ENCODE measurements around the gene SEPTIN1. TPM values are rescaled to one million over a fixed set of nuclear protein-coding genes. Genes with fewer than 3 reads are reported as not detected.
A peak's percentile ranks its signal among the peaks of the same experiment; 100 is the strongest.

SEPTIN1 gene, protein sequence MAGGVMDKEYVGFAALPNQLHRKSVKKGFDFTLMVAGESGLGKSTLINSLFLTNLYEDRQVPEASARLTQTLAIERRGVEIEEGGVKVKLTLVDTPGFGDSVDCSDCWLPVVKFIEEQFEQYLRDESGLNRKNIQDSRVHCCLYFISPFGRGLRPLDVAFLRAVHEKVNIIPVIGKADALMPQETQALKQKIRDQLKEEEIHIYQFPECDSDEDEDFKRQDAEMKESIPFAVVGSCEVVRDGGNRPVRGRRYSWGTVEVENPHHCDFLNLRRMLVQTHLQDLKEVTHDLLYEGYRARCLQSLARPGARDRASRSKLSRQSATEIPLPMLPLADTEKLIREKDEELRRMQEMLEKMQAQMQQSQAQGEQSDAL
- polyA plus RNA-seq (ENCODE audit: insufficient read length in 4 of 4), result 1 to 10 TPM; 1.3 to 4.0 (median 2.1) TPM

DNA sequence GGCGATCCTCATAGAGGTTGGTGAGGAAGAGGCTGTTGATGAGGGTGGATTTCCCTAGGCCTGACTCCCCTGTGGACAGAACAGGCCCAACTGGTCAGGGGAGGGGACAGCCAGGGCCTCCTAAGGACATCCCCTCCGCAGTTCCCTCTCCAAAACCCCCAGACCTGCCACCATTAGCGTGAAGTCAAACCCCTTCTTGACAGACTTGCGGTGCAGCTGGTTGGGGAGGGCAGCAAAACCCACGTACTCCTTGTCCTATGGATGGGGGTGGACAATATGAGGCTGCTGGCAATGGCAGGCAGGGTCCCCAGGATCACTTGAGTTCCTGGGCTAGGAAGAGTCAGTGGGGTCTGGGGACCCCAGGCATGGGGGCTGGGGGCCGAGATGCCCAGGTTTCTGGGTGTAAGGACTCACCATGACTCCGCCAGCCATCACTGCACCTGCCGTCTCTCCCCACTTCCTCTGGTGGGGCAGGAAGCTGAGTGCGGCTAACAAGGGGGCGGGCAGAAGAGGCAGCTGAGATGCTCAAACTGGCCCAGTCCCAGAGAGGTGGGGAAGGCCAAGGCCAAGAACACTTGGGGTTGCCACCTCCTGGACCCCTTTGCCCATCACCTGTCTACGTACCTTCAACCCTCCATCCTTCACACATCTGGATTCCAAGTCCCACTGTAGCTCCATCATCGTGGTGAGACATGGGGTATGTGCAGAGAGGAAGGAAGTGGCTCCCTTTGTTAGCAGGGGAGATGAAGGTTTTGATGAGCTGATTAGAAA is at the start of gene SEPTIN1:
SEPTIN1 (minus strand) TSS at position 451 of the 771 bp plus-strand sequence; CDS start at position 432, 19 bp downstream.
- no peak for DNase-seq (ENCODE audit: low read depth in 4 of 4, low spot score in 3 of 4)

DNA sequence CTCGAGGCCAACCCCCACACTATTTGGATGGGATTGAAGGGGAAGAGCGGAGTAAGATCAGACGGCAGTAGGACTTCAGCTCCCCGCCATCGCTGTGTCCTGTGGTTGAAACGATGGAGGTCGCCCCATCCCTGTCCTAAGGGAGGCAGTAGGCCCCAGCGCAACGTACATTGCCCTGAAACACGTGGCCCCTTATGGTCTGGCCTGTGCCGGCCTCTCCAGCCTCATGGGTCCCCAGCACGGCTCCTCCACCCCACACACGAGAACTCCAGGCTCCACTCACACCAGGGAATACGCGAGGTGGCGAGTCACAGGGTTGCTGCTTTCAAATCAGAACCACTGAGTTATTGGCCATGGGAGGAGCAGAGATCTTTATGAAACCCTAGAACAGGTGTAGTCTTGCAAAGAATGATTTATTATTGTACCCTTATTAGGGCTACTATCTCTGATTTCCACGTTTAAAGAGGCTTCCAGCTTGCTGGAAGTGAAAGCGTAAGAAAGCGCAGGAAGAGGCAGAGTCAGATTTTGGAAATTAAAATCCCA is 48.1 kb upstream of the SEPTIN1 start:
- no peak for DNase-seq (ENCODE audit: low read depth in 4 of 4, low spot score in 3 of 4)

DNA sequence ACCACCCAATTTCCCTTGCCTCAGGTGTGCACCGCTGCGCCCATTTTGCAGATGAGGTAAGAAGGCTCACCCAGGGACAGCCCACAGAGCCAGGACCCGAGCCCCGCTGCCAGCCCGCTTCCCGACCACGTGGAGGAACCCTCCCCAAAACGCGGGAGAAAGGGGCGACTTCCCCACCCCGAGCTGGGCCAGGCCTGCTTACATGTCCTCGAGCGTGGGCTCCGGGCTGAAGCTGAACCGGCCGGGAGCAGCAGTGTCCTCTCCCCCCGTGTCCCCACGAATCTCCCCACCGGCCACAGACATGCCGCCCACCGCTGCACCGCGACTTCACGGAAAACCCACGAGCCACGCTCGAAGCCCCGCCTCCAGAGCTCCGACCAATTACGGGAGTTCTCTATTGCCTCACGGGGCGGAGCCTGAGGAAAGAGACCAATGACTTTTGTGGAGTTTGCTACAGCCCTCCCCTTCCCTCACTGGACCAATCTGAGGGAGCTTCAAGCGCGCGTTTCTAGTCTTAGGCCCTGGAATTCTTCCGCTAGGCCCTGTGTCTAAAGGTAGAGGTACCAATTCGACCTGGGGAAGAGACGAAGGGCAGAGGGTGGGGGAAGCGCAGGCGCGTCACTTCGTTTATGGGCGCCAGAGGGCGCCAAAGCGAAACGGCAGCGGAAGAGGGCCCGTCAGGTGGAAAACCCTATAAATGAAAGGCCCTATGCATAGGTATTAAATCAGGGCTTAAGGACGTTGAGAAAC is 47.5 kb upstream of the SEPTIN1 start, which contains the start of gene DCTPP1:
DCTPP1 (minus strand) TSS at position 353 of the 750 bp plus-strand sequence; CDS start at position 303, 50 bp downstream.
- peak; percentile 93 to 97 (median 94) for DNase-seq (ENCODE audit: low read depth in 4 of 4, low spot score in 3 of 4)

DNA sequence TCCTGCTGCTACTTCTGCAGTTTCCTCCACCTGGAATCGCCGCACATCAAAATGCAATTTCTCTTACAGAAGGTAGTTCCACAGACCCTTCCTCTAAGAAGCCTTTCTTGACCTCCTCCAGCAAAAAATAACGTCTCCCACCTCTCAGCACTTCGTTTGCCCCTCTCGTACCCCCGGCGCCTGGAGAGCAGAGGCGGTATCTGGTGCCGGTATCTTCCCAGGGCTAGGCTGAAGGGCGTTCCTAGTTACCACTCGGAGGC is 47.0 kb upstream of the SEPTIN1 start:
- no peak for DNase-seq (ENCODE audit: low read depth in 4 of 4, low spot score in 3 of 4)

DNA sequence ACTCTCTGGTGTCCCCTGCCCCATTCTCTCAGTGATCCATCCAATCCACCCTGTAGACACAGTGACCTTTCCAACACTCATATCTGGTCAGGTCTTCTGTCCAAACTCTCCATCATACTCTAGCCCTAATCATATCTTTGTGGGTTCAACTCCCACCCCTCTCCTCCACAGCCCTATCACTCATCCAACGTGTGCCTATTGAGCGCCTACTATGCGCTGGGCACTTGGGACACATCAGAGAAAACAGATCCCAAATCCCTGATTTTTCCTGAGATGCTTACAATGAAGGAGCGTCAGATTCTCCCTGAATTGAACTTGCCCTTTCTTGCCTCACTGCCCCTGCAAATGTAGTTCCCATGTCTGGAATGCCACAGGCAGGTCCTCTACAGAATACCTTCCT is 45.7 kb upstream of the SEPTIN1 start:
- DNase-seq (ENCODE audit: low read depth in 4 of 4, low spot score in 3 of 4), result no peak

DNA sequence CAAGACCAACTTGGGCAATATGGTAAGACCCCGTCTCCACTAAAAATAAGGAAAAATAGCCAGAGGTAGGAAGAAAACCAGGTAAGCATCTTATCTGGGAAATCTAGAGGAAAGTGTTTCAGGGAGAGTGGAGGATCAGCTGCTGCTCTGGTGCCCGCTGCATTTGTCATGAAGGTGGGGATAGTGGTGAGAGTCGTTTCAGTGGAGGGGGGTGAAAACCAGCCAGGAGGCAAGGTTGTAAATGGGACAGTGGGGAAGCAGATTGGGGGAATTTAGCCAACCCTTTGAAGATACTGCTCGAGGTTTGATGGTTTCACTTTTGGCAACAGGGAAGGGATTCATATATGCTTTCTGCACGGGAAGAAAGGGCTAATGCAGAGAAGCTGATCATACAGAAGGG is 38.6 kb upstream of the SEPTIN1 start:
- DNase-seq (ENCODE audit: low read depth in 4 of 4, low spot score in 3 of 4), result no peak

DNA sequence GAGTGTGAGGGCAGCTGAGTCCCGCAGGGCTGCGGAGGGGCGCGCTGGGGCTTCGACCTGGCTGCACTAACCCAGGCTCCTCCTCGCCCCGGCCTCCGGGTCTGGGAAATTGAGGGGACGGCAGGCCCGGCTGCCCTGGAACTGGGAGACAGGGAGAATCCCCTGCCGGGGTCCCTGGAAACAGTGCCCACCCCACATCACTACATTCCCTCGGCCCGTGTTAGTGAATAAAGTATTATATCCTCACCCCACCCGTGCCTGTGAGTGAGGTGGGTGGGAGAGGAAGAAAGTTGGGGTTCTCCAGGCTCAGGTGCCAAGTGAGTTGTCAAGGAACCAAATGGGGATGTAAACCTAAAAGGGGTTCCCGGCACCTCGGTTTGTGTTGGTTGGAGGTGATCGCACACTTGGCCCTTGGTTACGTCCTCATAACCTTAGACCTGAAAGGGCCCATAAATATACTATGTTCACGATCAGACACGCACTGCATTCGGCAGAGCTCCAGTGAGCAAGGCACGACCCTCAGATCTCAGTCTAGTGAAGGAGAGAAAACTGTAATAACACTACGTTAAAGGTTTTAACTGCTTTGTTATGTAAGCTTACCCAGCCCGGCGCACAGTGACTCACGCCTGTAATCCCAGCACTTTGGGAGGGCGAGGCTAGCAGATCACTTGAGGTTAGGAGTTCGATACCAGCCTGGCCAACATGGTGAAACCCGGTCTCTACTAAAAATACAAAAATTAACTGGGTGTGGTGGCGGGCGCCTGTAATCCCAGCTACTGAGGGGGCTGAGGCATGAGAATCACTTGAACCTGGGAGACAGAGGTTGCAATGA is 36.2 kb upstream of the SEPTIN1 start:
- DNase-seq (ENCODE audit: low read depth in 4 of 4, low spot score in 3 of 4), result no peak

DNA sequence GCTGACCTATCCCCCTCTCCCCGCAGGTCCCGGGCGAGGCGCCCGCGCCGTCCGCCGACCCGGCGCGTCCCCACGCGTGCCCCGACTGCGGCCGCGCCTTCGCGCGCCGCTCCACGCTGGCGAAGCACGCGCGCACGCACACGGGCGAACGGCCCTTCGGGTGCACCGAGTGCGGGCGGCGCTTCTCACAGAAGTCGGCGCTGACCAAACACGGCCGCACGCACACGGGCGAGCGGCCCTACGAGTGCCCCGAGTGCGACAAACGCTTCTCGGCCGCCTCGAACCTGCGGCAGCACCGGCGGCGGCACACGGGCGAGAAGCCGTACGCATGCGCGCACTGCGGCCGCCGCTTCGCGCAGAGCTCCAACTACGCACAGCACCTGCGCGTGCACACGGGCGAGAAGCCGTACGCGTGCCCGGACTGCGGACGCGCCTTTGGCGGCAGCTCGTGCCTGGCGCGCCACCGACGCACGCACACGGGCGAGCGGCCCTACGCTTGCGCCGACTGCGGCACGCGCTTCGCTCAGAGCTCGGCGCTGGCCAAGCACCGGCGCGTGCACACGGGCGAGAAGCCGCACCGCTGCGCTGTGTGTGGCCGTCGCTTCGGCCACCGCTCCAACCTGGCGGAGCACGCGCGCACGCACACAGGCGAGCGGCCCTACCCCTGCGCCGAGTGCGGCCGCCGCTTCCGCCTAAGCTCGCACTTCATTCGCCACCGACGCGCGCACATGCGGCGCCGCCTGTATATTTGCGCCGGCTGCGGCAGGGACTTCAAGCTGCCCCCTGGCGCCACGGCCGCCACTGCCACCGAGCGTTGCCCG is 35.4 kb upstream of the SEPTIN1 start:
- peak in 3 of 4 donors; percentile 79 to 86 (median 83) for DNase-seq (ENCODE audit: low read depth in 4 of 4, low spot score in 3 of 4)

DNA sequence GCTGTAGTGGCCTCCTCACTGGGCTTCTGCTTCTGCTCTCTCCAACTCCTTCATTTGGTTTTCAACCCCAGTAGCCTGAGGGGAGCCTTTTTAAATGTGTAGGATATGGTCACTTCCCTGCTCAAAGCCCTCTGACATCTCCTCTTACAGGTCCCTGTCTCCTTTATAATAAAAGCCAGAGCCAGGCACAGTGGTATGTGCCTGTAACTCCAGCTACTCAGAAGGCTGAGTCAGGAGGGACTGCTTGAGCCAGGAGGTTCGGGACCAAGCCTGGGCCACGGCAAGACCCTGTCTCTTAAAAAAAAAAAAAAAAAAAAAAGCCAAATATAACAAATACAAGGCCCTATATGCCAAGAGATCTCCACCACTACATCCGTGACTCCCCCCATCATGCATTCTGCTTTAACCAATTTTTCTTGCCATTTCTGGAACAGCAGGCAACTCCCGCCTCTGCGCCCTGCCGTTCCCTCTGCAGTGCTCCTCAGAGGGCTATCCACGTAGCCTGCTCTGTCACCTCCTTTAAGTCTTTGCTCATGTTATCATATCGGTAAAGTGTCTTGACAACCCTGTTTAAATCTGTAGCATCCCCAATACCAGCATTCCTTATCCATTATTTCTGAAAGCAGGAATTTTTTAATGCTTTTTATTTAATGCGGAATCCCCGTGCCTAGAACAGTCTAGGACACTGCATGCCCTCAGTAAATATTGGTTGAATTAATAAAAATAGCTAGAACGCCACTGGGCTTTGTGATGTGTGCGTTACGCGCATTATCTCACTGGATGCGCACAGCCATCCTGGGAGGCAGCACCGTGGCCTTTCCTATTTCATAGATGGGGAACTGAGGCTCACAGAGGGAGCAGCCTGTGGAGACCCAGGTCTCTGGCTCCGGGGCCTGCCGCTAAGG is 34.5 kb upstream of the SEPTIN1 start:
- no peak for DNase-seq (ENCODE audit: low read depth in 4 of 4, low spot score in 3 of 4)

DNA sequence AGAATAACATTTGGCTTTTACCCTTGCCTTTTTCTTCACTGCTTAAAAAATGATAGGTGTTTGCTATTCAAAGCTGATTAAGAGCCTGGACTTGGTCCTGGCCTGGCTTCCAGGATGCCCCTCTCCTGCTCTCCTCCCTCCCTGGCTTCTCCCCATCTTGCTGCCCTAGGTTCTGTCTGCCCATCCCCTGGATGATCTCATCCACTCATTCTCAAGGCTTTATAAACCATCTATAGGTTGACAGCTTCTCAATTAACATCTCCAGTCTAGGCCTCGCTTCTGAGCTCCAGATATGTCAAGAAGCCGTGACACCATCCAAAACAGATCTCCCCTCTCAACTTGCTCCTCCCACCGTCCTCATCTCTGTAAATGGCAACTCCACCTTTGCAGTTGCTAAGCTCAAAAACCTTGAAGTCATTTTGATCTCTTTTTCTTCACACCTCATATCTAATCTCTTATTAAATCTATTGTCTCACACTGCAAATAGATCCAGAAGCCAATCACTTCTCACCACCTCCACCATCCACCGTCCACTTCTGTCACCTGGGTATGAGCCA is 33.8 kb upstream of the SEPTIN1 start:
- no peak for DNase-seq (ENCODE audit: low read depth in 4 of 4, low spot score in 3 of 4)

DNA sequence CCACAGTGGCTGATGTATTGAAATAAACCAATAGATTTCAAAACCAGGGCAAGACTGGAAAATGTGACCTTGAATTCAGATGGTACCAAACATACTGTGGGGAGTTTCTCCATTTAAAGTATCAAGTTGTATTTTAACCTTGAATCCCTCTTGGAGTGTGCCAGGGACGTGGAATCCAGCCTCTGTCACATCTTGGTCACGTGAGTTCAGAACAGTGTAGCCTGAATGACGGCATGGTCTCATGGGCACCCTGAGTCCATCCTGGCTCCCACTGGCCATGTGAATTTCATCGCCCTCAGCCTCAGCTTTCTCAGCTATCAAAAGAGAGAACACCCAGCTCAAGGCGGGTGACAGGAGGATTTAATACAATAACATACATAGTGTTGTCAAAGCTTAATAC is 31.8 kb upstream of the SEPTIN1 start:
- DNase-seq (ENCODE audit: low read depth in 4 of 4, low spot score in 3 of 4), result no peak

DNA sequence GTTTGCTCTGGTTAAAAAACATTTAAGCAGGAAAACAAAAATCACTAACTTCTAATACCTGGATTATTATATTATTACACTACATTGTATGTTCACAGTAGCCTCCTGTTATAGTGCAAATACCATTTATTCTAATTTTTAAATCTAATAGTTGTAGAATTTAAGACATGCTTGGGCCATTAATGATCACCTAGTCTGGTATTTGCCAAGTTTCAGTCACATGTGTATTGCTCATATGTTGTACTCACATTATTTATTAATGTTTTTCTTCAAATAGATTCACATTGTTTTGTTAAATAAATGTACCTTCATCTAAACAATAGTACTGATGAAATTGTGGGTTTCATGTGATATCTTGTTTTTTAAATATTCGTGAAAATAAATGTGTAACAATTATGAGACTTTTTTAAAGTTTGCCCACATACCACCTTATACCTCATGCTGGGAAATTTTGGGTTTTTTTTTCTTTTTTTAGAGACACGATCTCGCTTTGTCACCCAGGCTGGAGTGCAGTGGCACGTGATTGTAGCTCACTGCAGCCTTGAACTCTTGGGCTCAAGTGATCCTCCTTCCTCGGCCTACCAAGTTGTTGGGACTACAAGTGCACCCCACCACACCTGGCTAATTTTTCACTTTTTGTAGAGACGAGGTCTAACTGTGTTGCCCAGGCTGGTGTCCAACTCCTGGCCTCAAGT is 30.9 kb upstream of the SEPTIN1 start:
- DNase-seq (ENCODE audit: low read depth in 4 of 4, low spot score in 3 of 4), result no peak

DNA sequence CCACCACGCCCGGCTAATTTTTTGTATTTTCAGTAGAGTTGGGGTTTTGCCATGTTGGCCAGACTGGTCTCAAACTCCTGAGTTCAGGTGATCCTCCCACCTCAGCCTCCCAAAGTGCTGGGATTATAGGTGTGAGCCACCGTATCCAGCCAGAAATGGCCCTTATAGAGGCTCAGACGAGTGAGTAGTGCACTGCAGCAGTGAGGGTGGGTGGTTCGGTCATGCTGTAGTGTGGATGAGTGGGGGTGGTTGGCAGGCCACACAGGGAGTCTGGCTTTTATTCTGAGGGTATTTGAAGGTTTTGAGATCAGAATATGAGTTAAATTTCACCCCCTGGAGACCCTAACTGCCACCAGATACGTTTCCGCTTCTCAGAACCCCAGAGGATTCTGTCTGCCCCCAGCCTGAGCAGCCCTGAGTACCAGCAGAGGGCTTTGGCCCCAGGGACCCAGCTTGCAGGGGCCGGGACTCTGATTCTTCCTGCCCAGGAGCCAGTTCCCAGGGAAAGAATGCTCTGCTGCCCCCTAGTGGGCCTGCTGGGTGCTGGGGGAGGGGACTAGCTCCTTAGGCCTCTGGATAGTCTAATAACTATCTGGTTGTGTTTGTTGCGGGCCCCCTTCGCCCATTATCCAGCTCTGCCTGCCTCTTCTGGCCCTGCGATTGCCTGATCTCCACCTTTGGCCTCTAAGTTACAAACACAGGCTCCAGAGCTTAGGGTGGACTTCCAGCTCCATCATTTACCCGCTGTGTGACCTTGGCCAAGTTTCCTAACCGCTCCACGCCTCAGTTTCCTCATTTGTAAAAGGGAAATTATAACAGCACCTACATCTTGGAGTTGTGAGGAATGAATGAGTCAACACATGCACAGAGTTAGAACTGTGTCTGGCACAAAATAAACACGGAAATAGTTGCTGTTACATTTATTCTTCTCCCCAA is 27.0 kb upstream of the SEPTIN1 start:
- DNase-seq (ENCODE audit: low read depth in 4 of 4, low spot score in 3 of 4), result peak in 2 of 4 donors; percentile 82 to 84

DNA sequence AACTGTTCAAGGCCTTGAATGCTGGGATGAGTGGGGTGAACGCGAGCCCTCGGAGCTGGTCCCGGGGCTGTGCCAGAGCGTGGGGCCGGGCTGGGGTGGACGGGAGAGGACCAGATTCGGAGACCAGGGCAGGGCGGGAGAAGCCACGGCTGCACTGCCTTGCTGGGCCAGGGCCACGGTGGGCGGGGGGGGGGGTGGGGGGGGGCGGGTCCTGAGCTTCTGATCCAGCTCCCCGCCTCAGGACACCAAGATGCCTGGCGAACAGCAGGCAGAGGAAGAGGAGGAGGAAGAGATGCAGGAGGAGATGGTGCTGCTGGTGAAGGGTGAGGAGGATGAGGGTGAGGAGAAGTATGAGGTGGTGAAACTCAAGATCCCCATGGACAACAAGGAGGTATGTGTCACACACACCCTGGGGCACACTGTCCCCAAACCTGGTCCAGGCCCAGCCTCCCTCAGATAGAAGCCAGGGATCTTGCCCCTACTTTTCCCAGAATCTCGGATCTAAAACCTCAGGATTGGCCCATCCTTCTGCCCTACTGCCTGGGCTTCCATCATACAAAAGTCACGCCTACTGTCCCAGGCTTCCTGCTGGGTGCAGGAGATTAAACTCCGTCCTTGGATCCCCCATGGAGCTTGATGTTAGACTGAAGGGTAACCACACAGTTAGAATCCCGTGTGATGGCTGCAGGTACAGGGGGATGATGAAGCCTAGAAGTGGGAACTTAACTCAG is 25.6 kb upstream of the SEPTIN1 start:
- DNase-seq (ENCODE audit: low read depth in 4 of 4, low spot score in 3 of 4), result no peak

DNA sequence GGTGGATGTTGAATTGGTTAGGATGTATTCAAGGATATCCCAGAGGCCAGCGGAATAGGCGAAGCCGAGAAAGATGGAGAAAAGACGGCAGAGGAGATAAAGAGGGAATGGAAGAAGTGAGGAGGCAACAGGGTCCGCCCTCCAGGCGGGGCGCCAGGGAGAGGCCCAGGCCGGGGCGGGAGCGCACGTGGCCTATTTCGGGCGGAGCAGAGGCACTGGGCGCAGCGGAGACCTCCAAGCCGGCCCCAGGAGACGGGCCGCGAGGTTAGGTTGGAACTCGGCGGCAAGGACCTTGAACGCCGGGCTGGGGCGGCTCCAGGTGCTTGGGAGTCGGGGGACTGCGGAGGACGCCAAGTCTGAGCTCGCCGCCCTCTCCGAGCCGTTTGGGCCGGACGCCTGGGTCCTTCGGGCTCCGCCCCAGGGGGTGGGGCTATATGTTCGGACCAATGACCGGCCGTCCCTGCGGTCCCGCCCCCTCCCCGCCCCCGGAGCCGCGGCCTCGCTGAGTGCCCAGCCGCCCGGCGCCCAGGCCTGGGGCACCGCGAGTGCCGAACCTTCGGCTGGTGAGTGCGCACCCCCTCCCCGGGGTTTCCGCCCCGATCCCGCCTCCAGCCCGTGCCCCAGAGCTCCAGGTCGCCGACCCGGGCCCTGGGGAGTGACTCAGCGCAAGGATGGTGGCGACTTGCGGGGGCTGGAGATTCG is 24.9 kb upstream of the SEPTIN1 start, which contains the start of gene ZNF771:
ZNF771 (plus strand) TSS at position 505 of the 702 bp plus-strand sequence. CDS start 448 bp downstream, outside the sequence.
- DNase-seq (ENCODE audit: low read depth in 4 of 4, low spot score in 3 of 4), result peak in 2 of 4 donors; percentile 78 to 83
